Activated T-cell treated with anti-CD3 and anti-CD28 coated beads, Interleukin-2, amount 50 U/mL, for 4 hours (primary cell): ENCODE measurements around the gene KIF13A. TPM values are rescaled to one million over a fixed set of nuclear protein-coding genes. Genes with fewer than 3 reads are reported as not detected.
"Not testable (repeated sequence)": the region's sequence is repeated elsewhere in the genome, so short reads cannot be mapped to it uniquely, and the experiment has no call there.

Experiments
- ATAC-seq, 2 donors: fragments of 200-7000 bp; cut with Tn5 transposase; one replicate each; pipeline ENCODE4 v1.10.0; 2021
- DNase-seq: peaks from one replicate; pipeline ENCODE4 v3.0.0-alpha.2; 2020
- H3K27me3 Mint-ChIP-seq: one replicate; pipeline ENCODE4 v1.8.0; 2021; ENCODE audit warnings: low read depth, mixed read lengths
- H3K36me3 Mint-ChIP-seq: one replicate; pipeline ENCODE4 v1.8.0; 2022; ENCODE audit warnings: mixed read lengths; ENCODE audit not compliant: insufficient read depth
- H3K4me1 Mint-ChIP-seq: one replicate; pipeline ENCODE4 v1.8.0; 2021; ENCODE audit warnings: low read depth, mixed read lengths
- H3K4me3 Mint-ChIP-seq: one replicate; pipeline ENCODE4 v1.8.0; 2021; ENCODE audit warnings: mild to moderate bottlenecking, moderate library complexity, mixed read lengths
- H3K9me3 Mint-ChIP-seq: one replicate; pipeline ENCODE4 v1.8.0; 2021; ENCODE audit warnings: mixed read lengths
- total RNA-seq, 3 donors: library from RNA; stranded (reverse); gene quantifications; one replicate each; pipeline ENCODE4 v1.2.1, GENCODE V29; 2021

Gene KIF13A
- total RNA-seq, 3 donors from 2014 or later = 0.29 to 0.63 (median 0.43) TPM

- peaks cover 5% of the 10 kb centered on the region for H3K27me3 Mint-ChIP-seq
- DNase-seq (no peak), ATAC-seq (no peak)
- H3K9me3 Mint-ChIP-seq = peaks cover 24% of the 10 kb centered on the region
- no peak overlapping the region for H3K4me3 Mint-ChIP-seq
- no peaks in the 10 kb centered on the region for H3K4me1 Mint-ChIP-seq
- H3K36me3 Mint-ChIP-seq = peaks cover 5% of the 10 kb centered on the region
Observed at GRCh38 chr6:17897681-17898080, 89.8 kb downstream of the KIF13A start.

- DNase-seq = no peak
- no peaks in the 10 kb centered on the region for H3K4me1 Mint-ChIP-seq
- peaks cover 5% of the 10 kb centered on the region for H3K36me3 Mint-ChIP-seq
- H3K9me3 Mint-ChIP-seq = peaks cover 24% of the 10 kb centered on the region
- ATAC-seq = no peak
- peaks cover 10% of the 10 kb centered on the region for H3K27me3 Mint-ChIP-seq
- no peak overlapping the region for H3K4me3 Mint-ChIP-seq
Observed at GRCh38 chr6:17894905-17895304, 92.5 kb downstream of the KIF13A start.

GRCh38 chr6:17894191-17894590, 93.2 kb downstream of the KIF13A start:
- no peaks in the 10 kb centered on the region for H3K4me1 Mint-ChIP-seq
- H3K9me3 Mint-ChIP-seq = peaks cover 24% of the 10 kb centered on the region
- DNase-seq (no peak), ATAC-seq (no peak)
- H3K36me3 Mint-ChIP-seq = peaks cover 5% of the 10 kb centered on the region
- H3K27me3 Mint-ChIP-seq = peaks cover 12% of the 10 kb centered on the region
- no peak overlapping the region for H3K4me3 Mint-ChIP-seq

DNA sequence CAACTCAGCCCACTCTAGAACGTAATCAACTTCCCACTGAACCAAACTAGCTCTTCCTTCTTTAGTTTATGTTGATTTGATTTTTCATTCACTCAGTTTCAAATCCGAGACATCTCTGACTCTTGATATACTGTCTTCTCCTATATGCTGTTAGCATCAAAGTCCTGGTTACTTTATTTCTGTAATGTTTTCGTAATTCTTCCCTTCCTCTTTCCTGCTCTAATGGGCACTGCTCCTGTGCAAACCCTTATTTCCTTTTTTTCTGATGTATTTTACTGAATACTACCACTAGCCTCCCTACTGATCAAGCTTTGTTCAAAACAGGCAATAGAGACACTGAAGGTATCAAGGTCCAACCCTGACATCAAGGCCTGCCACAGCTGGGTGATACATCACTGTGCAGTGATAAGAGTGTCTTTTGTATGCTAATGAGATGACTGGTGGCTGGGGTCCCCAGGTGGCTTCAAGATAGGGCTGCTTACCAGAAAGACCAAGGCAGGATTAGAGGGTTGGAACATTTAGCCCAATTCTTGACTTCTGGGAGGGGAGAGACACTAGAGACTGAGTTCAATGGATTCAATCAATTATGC, 95.2 kb downstream of the KIF13A start:
- DNase-seq (no peak), ATAC-seq (no peak)
- Mint-ChIP-seq H3K4me3 (no peak overlapping the region), H3K9me3 (peaks cover 18% of the 10 kb centered on the region), H3K4me1 (no peaks in the 10 kb centered on the region), H3K27me3 (peaks cover 9% of the 10 kb centered on the region), H3K36me3 (peaks cover 5% of the 10 kb centered on the region)

DNA sequence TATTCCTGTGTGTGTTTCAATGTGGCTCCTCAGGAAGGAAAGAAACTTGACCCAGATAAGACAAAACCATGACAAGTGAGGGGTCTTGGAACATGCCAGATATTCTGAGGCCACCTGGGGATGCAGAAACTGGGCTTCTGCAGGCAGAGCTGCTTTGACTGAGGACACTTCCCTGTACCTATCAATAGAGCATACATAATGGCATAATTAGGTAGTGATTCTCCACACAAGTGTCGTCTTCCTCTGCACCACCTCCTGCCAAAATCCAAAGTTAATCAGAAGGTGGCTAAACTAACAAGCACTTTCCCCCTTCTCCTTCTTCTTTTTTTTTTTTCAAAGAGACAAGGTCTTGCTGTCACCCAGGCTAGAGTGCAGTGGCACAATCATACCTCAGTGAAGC, 97.1 kb downstream of the KIF13A start:
- ATAC-seq (no peak), DNase-seq (no peak)
- peaks cover 6% of the 10 kb centered on the region for H3K4me1 Mint-ChIP-seq
- H3K27me3 Mint-ChIP-seq = peaks cover 21% of the 10 kb centered on the region
- no peak overlapping the region for H3K4me3 Mint-ChIP-seq
- H3K36me3 Mint-ChIP-seq = peaks cover 2% of the 10 kb centered on the region
- peaks cover 3% of the 10 kb centered on the region for H3K9me3 Mint-ChIP-seq

- Mint-ChIP-seq H3K4me1 (peaks cover 11% of the 10 kb centered on the region), H3K27me3 (peaks cover 21% of the 10 kb centered on the region)
- not testable (repeated sequence) for ATAC-seq, H3K36me3 Mint-ChIP-seq, DNase-seq, H3K4me3 Mint-ChIP-seq, H3K9me3 Mint-ChIP-seq
Observed at GRCh38 chr6:17889777-17890176, 97.7 kb downstream of the KIF13A start.

- ATAC-seq (no peak), DNase-seq (no peak)
- H3K4me1 Mint-ChIP-seq = peaks cover 17% of the 10 kb centered on the region
- H3K4me3 Mint-ChIP-seq = no peak overlapping the region
- no peaks in the 10 kb centered on the region for H3K36me3 Mint-ChIP-seq
- peaks cover 21% of the 10 kb centered on the region for H3K27me3 Mint-ChIP-seq
- no peaks in the 10 kb centered on the region for H3K9me3 Mint-ChIP-seq
Observed at GRCh38 chr6:17886891-17887290, 100.5 kb downstream of the KIF13A start.

DNA sequence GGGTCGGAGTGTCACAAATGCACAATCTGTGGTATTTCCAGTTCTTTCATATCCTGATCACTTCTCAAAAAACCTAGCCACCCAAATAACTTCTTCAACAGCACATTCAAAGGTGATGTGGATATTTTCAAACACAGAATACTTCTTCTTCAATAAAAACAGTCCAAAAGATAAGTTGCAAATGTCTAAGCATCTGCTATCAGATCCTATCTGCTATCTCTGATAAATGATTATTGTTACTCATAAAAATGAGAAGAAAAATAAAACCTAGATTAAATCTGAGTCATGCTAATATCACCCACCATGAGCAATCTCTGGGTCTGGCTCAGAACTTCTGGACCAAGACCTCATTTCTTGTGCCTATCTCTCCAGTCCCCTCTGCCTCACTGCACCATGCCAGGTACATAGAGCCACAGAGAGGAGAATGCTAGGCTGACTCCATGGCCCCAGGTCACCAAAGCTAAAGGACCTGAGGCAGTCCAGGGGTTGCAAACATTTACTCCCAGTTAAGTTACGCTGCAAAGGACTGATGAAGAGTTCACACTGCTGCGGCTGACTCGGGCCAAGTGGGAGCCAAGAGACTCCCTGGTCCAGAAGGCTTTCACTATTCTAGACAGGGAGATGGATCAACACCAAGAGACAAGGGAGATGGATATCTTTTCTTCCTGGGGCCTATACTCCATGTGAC, 101.4 kb downstream of the KIF13A start:
- no peak overlapping the region for H3K4me3 Mint-ChIP-seq
- peaks cover 17% of the 10 kb centered on the region for H3K4me1 Mint-ChIP-seq
- no peaks in the 10 kb centered on the region for H3K9me3 Mint-ChIP-seq
- no peaks in the 10 kb centered on the region for H3K36me3 Mint-ChIP-seq
- no peak for ATAC-seq
- DNase-seq = no peak
- H3K27me3 Mint-ChIP-seq = peaks cover 22% of the 10 kb centered on the region

DNA sequence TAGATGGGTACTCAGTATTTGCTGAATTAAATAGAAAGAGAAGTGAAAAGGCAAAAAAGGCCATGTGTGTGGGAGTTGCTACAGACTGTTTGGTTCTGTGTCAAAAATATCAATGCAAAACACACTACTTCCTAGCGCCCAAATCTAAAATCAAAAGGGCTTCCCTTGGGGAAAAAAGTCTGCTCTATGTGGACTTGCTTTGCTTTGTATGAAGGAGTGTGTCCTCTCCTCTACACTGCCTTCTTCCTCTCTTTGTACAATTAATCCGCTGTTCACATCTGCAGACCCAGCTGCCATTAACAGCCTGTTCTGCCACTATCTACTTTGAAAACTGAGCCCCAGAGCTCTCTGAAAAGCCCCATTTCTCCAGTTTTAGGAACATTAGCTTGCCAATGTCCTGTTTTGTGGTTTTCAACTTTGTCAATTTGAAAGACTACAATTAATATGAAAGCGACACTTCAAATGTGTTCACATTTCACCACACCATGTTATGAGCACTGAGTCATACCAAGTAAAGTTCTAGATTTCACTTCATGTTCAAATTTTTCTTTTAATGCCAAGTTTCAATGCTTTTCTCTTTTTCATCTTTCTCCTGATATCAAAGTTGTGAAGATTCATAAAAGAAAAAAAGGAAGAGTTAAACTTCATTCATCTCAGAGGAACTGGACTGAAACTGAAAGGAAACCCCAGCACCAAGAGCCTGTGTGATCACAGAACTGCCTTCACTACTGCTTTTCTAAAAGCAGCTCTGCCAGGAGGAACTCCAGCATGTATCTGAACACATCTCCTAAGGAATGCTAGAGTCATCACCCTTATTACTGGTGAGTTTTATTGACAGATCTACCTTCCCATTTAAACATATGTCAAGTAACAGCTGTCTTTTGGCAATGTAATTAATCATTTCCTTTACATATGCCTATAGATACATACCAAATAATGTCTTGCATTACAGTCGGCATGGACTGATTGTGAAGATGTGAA, 102.6 kb downstream of the KIF13A start:
- no peak for DNase-seq
- H3K9me3 Mint-ChIP-seq = no peaks in the 10 kb centered on the region
- peak overlapping the region; percentile 40 for H3K4me3 Mint-ChIP-seq
- no peaks in the 10 kb centered on the region for H3K36me3 Mint-ChIP-seq
- ATAC-seq = peak; percentile 80 to 83
- peaks cover 20% of the 10 kb centered on the region for H3K27me3 Mint-ChIP-seq
- H3K4me1 Mint-ChIP-seq = peaks cover 17% of the 10 kb centered on the region

GRCh38 chr6:17883665-17884497, 103.6 kb downstream of the KIF13A start:
- H3K27me3 Mint-ChIP-seq = peaks cover 18% of the 10 kb centered on the region
- no peak for ATAC-seq
- H3K4me3 Mint-ChIP-seq = no peak overlapping the region
- H3K36me3 Mint-ChIP-seq = no peaks in the 10 kb centered on the region
- peaks cover 17% of the 10 kb centered on the region for H3K4me1 Mint-ChIP-seq
- H3K9me3 Mint-ChIP-seq = no peaks in the 10 kb centered on the region
- no peak for DNase-seq

- H3K27me3 Mint-ChIP-seq = peaks cover 13% of the 10 kb centered on the region
- no peak for ATAC-seq
- peaks cover 17% of the 10 kb centered on the region for H3K4me1 Mint-ChIP-seq
- DNase-seq = no peak
- no peaks in the 10 kb centered on the region for H3K36me3 Mint-ChIP-seq
- H3K9me3 Mint-ChIP-seq = no peaks in the 10 kb centered on the region
- H3K4me3 Mint-ChIP-seq = no peak overlapping the region
Observed at GRCh38 chr6:17881085-17881858, 106.2 kb downstream of the KIF13A start.

DNA sequence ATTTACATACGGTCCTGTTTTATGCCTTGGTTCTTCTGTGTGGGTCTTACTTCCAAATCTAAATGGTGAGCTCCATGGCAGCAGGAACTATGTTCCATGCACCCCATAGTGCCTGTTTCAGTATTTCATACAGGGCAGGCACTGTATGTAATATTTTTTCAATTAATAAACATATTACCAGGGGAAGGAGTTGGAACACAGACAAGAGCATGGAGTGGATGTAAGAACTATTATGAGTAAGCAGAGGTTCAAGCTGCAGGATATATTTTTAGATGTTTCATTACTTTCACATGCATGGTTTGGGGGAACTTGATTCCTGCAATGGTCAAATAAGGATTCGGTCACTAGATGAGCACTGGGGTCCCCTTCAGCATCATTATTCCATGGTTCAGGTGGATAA, 108.3 kb downstream of the KIF13A start:
- no peak for ATAC-seq
- peaks cover 7% of the 10 kb centered on the region for H3K27me3 Mint-ChIP-seq
- DNase-seq = no peak
- no peaks in the 10 kb centered on the region for H3K36me3 Mint-ChIP-seq
- H3K9me3 Mint-ChIP-seq = no peaks in the 10 kb centered on the region
- H3K4me1 Mint-ChIP-seq = peaks cover 2% of the 10 kb centered on the region
- H3K4me3 Mint-ChIP-seq = no peak overlapping the region

GRCh38 chr6:17878734-17879133, 108.7 kb downstream of the KIF13A start:
- Mint-ChIP-seq H3K4me3 (no peak overlapping the region), H3K27me3 (peaks cover 6% of the 10 kb centered on the region)

More at GRCh38 chr6:17878734-17879133, 108.7 kb downstream of the KIF13A start:
- Mint-ChIP-seq H3K36me3 (no peaks in the 10 kb centered on the region), H3K9me3 (no peaks in the 10 kb centered on the region), H3K4me1 (no peaks in the 10 kb centered on the region)
- no peak for DNase-seq
- ATAC-seq = no peak
